Measurements from ENCODE around the gene RPUSD3. TPM values are rescaled to one million over a fixed set of nuclear protein-coding genes. Genes with fewer than 3 reads are reported as not detected.
A peak's percentile ranks its signal among the peaks of the same experiment; 100 is the strongest.

Gene RPUSD3
- total and polyA plus RNA-seq, 9 of the 15 experiments (the other 6 are each of a cell fraction or from before 2014, with no cell fraction given) = 13.8 to 99.0 (median 59.3) TPM

- TF ChIP-seq ELK3 (CRISPR knock-in tag; IDR thresholded peaks at IDR 0.05) = no peak
- peak; percentile 98 for TF ChIP-seq POLR2A (conservative IDR thresholded peaks at IDR 0.05)
- TF ChIP-seq EWSR1 (IDR thresholded peaks at IDR 0.05; ENCODE audit: borderline replicate concordance, low read depth, partially characterized antibody) = no peak
- peak; percentile 77; the same call in 1 of the 2 replicates for TF ChIP-seq PHB (CRISPR knock-in tag; IDR thresholded peaks at IDR 0.05)
- TF ChIP-seq NKRF (IDR thresholded peaks at IDR 0.05; ENCODE audit: borderline replicate concordance) = peak; percentile 76; the same call in 1 of the 2 replicates
- TF ChIP-seq POLR3G (IDR thresholded peaks at IDR 0.05; ENCODE audit: extremely low read depth, insufficient read length, insufficient replicate concordance) = no peak
- peak; percentile 99 for TF ChIP-seq ETV1 (tag; conservative IDR thresholded peaks at IDR 0.05; ENCODE audit: low read depth)
- no peak for TF ChIP-seq ZNF347 (CRISPR knock-in tag; IDR thresholded peaks at IDR 0.05; ENCODE audit: low read depth)
- no peak for TF ChIP-seq BHLHE40 (IDR thresholded peaks at IDR 0.05; ENCODE audit: low read length)
- TF ChIP-seq BCOR (IDR thresholded peaks at IDR 0.05) = peak; percentile 82
- no peak for TF ChIP-seq PHF21A (IDR thresholded peaks at IDR 0.05; ENCODE audit: borderline replicate concordance, low read depth)
- TF ChIP-seq HLTF (IDR thresholded peaks at IDR 0.05) = peak; percentile 91
- TF ChIP-seq RERE (CRISPR knock-in tag; IDR thresholded peaks at IDR 0.05; ENCODE audit: borderline replicate concordance) = no peak
- no peak for TF ChIP-seq TBL1XR1 (IDR thresholded peaks at IDR 0.05; ENCODE audit: low read length in 2 of 2)
- no peak for TF ChIP-seq RAD21 (CRISPR knock-in tag; conservative IDR thresholded peaks at IDR 0.05 in 1 of 2, IDR thresholded peaks at IDR 0.05 in 1 of 2)
- peak; percentile 23; the same call in 1 of the 2 replicates for TF ChIP-seq NBN (IDR thresholded peaks at IDR 0.05; ENCODE audit: low read depth)
- no peak for TF ChIP-seq ZNF133 (CRISPR knock-in tag; IDR thresholded peaks at IDR 0.05)
- no peak for TF ChIP-seq MTA2 (IDR thresholded peaks at IDR 0.05; ENCODE audit: low read depth)
- TF ChIP-seq ZNF785 (CRISPR knock-in tag; IDR thresholded peaks at IDR 0.05) = no peak
Observed at GRCh38 chr3:9890249-9891071, 46.7 kb upstream of the RPUSD3 start, which contains the start of gene JAGN1 (continued).

Data from K562 (cell line).